ENCODE measurements around the gene TXLNB.
"Not testable (repeated sequence)": the region's sequence is repeated elsewhere in the genome, so short reads cannot be mapped to it uniquely, and the experiment has no call there.

The TXLNB gene

DNA sequence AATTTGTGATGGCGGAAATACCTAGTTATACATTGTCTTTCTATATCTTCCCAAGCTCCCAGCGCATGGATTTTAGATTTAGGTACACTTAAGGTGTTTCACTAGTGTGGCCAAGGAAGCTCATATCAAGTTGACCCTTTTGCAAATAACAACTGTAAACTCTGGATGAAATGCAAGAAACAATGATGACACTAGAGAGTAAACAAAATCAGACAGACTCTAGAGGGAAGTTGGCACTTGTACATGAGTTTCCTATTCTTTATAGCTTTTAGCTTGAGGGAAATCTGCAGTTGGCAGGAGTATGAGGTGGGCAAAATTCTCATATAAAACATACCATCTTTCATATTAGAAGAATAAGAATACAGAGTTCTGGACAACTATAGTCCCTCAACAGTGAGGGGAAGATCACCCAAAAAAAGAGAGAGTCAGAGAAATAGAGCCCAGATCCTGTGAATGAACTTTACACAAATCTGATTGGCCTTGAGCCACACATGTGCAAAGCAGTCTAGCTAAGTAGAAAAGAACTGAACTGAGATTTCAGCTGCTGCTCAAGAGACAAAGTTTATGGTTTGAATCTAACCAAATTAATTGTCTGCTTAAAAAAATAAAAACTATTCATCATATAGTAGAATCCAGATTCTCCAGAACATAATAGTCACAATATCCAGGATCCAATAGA, 26.1 kb downstream of the TXLNB start:
- DNase-seq, result no peak

DNA sequence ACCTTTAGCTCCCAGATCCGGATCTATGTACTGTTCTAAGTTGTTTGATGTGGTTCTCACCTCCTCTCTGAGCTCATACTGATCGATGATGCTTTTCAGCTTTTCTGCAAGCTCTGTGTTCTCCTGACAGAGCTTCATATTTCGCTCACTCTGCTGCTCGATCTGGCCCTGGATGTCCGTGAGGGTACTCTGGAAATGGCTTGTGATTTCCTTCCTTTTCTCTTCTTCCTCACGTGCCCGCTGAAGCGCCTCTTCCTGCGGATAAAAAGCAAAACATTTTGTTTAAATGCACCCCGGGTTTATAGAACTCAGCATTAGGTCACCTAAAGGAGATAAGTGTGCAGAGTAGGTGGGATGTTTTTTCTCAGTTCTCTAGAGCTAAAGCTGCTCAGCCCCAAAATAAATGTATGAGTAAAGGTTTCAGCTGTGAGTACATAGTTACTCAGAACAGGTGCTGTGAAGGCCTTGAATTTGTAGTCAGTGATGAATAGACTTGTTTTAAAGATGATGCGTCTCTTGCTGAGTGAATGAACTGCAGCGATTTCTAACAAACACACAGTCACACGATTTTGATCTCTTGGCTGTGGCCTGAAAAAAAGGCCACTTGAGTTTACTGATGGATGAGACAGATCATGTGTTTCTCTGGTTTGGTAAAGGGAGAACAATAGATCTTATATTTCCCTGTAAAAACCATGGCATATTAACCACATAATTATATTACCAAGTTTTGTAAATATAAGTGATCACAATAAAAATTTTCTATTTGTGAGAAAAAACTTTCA, 29.1 kb downstream of the TXLNB start:
- DNase-seq, result no peak

DNA sequence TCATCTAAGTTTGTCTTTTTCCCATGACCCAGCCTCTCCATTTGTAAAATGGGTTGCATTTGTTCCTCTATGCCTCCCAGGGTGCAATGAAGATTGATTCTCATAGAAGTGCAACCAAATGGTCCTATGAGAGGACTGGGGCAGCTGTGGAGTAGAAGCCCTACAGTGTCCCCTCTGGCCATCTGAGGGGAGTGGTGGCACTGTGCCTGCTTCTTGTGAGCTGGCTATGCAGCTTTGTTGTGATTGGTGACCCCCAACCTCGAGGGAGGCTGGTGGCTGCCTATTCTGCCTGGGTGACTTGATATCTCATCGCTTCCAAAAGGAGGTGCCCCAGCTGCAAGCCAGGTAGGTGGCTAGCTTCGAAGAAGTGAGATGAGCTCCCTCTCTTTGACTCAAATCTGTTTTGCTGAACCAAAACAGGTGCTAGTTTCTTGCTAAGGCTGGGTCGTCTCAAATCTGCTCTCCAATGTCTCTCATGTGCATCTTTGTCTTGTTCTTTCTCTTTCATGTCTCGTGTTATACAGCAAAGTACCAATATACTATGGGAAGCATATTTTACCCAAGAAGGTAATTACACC, 33.9 kb downstream of the TXLNB start:
- DNase-seq, result no peak

DNA sequence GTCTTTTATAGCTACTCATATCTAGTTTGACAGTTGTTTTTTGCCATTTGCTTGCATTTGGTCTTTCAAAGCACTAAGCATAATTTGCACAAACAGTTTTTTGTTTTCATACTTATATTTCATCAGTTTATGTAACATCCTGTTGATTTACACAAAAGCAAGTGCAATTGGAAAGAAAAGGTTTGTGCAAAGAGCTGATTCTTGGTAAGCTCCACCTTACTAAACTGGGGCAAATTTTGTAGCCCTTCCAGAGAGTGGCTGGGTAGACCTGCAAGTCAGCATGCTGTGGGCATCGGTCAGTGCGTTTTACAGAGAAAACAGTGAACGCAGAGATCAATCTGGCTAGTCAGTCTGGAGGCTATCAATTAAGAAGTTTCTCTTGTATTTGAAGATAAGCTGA, 34.5 kb downstream of the TXLNB start:
- no peak for DNase-seq

DNA sequence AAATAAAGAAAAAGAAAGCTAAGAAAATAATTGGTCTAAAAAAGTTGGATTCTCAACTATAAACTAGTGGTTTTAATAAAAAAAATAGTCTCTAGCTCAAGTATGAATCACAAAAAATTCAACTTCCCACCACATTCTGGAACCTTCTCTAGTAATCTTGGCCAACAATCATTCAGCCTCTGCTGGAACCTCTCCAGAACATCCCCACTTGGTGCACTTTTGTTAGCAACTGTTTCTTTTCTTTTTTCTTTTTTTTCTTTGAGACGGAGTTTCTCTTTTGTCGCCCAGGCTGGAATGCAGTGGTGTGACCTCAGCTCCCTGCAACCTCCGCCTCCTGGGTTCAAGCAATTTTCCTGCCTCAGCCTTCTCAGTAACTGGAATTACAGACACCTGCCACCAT, 35.7 kb downstream of the TXLNB start:
- no peak for DNase-seq

DNA sequence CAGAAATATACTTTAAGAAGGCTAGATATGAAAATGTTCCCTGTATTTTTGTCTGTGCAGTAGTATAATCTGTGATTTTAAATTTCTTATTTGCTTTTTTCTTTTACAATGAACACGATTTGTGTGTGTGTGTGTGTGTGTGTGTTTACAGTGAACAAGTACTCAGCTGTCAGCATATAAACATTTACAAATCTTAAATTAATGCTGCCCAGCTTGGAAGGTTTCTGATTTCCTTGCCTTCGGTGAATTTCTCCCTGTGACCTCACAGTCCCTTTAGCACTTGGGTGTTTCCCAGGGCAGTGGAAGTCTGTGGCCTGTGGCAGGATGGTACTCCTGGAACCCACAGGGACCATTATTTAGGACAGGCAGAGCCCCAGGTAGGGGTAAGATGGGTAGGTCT, 37.6 kb downstream of the TXLNB start:
- no peak for DNase-seq

DNA sequence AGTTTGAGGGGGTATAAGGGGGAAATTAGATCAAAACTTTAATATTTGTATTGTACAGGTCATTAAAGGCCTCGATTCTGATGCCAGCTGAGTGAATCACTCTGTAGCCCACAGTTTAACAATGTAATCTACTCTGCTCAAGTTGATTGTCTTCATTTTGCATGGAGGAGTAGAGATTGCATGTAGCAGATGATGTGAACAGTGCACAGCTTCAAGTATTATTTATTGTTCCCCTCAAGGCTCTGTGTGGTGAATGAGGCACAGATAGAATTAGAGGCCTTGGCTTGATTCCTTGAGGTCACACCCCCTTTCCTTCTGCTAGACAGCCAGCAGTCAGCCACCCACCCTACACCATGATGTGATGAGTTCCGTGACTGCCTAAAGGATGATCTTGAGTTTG, 38.1 kb downstream of the TXLNB start:
- DNase-seq, result no peak

DNA sequence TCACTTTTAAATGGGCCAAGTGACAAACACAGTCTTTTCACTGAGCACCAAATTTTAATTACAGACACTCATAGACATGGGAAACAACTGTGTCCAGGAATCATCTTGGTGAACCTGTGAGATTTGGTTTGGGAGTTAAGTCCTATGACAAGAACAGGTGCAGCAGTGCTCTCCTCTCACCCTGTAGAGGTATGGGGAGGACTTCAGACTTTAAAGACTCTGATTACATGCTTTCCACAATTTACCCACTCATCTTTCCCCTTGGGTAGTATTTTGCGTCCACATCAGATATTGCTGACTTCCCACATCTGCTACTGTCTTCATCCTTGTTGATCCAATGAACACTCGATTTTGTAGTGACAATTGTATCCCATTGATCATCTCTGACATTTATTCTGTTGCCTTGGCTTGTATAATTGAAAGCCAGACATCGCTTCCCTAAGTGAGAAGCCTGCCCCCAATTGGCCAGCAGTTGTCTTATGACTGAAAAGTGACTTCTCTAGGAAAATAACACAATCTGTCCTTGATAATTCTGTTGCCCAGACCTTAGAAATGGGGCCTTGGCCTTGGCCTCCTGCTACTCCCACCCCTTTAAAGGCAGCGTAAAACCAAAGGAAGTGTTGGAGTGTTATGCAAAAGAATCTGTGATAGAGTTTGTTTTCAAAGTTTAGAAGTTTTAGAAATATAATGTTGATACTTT, 40.0 kb downstream of the TXLNB start:
- no peak for DNase-seq

DNA sequence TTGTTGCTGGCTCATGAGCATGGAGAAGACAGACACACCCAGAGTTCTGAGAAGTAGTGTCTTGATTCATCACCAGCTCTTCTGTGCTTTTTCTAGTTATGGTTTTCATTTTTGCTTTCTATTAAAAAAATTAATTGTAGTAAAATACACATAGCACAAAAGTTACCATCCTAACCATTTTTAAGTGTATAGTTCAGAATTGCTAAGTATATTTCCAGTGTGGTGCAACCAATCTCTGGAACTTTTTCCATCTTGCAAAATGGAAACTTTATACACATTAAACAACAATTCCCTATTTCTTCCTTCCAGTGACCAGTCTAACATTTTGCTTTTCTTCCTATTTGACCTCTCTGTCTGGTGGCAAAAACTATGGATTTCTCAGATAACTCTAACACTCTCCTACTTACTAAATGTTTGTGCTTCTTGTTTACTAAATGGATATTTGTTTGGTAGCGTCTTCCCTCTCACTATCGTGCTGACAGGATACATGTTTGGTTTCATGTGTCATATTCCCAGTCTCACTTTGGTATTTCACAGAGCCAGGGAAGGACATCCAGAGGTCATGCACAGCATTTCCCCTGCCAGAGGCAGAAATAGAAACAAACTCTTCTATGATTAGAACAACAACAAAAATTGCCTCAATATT, 40.6 kb downstream of the TXLNB start:
- peak; percentile 67 for DNase-seq

DNA sequence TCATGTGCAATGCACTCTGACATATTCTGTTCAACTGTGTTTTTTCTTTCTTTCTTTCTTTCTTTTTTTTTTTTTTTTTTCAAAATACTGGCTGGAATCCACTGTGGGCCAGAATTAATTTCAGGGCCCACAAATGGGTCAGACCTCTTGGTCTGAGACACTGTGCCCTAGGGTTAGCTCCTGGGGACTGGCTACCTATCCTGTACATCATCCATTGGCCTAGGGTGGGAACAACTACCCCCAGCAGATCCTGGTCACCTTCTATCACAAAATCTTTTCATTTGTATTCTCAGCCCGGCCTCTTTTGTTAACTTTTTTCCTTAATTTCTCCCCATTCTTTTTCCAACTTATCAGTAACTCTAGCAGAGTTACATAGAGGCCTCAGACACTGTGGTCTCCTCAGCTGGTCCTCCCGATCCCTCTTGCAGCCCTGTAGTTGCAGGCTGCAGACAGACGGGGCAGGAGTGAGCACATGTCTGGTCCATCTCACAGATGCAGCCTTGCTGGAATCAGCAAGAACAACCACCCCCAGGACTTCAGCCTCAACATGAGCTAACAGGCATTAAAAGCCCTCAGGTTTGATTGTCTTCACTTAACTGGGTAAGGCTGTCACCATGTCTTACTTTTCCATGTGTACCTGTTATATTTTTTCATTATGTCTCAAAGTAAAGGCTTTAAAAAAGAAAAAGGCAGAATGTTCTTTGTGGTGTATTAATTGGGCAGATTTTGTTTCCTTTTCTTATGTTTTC, 41.3 kb downstream of the TXLNB start:
- peak; percentile 56 for DNase-seq

DNA sequence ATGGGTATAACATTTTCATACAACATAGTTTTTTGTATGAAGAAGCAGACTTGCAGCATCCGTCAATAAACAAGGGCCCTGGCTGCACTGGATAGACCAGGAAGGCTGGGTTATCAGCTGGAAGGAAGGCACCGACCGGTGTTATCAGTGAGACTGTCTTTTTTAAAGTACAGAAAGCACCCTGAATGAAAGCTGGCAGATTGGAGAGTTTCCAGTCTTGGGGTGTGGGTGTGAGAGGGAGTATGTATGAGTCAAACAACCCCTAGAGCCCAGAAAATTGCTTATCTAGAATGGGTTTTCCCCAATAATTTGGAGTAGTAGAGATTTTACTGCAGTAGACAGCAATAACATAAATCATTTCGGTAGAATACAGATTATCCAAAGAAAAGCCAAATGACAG, 42.4 kb downstream of the TXLNB start:
- peak; percentile 36 for DNase-seq

DNA sequence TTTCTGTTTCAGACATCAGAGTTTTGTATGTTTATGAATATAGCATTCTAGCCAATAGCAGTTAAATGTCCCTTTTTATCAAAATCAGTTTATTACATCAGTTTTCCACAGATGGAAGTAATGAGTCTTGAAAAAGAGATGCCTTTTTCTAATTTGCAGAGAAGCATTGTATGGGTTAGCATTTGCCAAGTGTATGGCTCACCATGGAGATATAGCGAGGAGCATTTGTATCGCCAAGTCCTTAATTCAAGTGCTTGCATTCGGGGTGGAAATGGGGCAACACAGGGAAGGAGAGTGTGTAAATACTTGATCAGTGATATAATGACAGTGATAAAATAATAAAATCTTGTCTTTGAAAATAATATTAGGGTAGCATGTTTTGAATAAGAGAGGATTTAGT, 42.9 kb downstream of the TXLNB start:
- no peak for DNase-seq

DNA sequence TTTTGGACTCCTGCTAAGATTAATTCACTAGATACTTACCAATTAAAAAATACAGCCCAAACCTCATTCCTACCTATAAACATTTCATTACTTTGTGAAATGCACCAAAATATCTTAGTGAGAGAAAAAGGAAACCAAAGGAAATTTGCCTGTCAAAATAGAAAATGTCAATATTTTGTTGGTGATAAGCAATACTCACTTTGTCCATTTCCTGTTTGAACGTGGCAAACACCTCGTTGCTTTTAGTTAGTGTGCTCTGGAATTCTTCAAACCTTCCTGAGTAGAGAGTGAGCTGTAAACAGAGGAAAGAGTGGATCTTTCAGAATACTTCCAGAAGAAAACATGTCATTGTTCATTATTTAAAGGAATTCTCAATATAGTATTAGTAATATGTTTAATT, 44.2 kb downstream of the TXLNB start:
- DNase-seq, result no peak

DNA sequence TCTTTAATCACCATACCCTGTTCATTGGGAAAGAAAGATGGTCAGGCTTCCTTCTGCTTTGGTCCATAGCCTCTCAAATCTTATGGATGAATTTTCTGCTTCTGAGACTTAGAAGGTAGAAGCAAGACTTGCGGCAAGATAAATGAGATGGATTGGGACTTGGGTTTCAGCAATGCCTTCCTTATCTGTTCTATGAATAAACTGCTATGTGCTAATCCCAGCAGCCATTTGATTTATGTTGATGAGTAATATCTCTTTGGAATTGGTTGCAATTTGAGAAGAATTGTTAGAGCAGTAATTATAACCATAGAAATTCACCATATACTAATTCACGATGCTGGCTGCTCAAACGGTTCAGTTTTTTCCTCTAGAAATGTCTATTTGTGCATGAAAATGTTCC, 48.3 kb downstream of the TXLNB start:
- no peak for DNase-seq

DNA sequence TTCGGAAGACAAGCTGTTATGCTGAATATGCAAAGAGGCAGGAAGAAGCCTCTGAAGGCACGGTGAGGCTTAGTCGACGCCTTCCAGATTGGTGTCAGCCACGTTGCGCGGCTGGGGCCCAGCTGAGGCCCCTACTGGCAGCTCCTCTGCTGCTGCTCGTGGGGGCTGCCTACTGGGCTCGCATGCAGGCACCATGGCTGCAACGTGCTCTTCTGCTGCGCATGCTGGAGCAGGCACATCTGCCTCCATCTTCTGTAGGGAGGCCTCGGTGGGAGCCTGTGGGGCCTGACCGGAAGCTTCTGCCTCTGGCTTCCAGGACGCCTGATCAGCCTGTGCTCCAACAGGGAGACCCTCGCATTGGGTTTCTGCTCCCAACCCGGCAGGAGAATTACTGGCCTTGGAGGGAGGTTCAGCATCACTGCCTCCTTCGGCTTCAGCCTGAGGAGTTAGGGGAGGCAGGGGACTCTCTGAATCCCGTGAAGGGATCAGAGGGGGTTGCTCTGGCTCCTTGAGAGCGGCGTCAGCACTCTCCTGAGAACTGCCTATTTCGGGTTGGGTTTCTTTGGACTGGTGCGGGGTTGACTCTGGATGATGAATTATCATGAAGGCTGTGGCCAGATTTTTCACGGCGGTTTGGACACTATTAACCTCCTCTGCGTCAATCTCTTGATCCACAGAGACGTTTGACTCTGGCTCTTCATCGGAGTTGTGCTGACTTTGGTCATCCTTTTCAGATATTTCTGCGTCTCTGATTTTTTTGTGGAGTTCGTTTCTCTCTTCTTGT, 49.1 kb downstream of the TXLNB start:
- no peak for DNase-seq

DNA sequence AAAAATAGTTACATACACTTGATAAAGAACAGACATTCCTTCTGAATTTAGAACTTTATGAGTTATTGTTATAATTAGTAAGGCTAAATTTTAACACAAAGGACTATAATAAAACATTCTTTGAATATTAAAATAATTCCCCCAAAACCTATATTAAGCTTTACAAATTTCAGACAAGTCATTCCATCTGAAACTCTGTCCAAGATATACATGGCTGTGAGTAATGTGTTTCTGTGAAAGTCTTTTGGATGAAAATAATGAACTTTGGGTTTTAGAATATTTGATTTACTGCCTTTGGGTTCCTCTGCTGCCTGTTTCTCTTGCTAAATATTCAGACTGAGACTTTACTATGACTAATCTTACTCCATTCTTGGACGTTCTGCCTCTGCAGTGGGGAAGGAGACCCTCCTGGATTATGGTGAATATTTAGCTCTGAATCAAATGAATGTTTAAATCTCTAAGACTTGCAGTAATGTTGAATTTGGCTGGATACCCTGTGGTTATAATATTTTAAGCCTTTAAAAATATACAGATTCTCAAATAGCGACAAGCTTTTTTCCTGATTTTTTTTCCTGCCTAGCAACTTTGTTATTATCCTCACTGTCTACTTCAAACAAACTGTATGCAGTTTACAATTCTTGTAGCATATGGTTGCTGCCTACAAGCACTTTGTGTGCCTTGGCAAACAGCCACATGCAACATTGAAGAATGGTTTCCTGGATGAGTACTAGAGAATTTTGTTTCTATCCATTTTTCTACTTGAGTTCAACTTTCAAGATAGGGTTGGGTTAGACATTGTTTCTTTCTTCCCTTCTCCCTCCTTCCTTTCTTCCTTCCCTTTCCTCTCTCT, 51.4 kb downstream of the TXLNB start:
- DNase-seq, result no peak

DNA sequence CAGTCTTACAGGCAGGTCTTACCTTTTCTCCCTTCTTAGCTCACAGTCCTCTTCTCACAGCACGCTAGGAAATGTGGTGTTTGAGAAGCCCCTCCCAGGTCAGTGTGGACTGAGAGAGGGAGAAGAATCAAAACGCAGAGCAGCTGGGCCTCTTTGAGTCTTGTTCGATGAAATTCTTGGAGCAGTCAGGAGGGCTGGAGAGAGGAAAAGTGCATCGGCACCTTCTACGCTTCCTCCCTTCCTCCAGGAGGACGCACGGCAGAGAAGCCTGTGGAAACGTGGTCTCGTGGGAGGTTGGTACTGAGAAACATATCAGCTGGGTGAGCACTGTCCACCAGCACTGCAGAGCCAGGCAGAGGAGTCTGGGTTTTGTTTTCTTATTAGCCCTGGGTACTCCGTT, 52.7 kb downstream of the TXLNB start:
- no peak for DNase-seq

DNA sequence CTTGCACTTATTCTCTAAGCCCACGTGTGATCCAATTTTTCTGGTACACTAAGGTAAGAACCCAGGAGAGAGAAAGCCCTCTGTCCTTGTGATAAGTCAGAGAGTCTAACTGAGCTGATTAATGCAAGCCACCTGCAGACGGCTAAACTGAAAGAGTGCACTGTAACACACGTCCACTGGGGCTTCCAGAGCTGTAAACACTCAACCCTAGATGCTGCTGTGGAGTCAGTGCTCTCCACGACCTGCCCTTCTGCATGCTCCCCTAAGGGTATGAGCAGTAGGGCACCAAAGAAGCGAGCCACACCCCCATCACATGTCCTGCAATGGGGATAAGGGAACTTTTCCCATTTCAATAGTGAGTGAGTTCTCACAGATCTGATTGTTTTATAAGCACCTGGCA, 55.7 kb downstream of the TXLNB start:
- DNase-seq, result no peak

DNA sequence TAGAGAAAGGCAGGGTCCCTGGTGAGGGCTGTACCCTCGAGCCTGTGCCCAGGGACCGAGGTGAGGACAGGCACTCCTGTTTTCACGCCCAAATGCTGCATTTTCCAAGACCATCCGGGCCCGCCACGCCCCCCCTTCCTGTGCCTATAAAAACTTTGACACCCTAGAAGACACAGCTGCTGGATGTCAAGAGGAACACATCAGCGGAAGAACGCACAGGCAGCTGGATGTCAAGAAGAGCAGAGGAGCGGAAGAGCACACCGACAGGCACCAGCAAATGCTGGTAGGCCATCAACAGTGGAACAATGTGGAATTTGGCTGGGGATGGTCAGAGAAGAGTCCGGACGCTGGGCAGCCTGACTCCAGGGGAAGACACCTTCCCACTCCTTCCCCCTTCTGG, 56.1 kb downstream of the TXLNB start:
- DNase-seq, result no peak

DNA sequence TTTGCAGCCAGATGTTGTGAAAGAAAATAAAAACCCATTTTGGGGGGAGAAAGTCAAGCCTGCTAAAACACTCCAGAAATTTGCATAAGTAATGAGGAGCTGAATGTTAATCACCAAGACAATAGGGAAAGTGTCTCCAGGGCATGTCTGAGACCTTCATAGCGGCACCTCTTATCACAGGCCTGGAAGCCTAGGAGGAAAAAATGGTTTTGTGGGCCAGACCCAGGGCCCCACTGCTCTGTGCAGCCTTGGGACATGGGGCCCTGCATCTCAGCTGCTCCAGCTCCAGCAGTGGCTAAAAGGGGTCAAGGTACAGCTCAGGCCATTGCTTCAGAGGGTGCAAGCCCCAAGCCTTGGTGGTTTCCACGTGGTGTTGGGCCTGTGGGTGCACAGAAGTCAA, 57.6 kb downstream of the TXLNB start:
- not testable (repeated sequence) for DNase-seq

DNA sequence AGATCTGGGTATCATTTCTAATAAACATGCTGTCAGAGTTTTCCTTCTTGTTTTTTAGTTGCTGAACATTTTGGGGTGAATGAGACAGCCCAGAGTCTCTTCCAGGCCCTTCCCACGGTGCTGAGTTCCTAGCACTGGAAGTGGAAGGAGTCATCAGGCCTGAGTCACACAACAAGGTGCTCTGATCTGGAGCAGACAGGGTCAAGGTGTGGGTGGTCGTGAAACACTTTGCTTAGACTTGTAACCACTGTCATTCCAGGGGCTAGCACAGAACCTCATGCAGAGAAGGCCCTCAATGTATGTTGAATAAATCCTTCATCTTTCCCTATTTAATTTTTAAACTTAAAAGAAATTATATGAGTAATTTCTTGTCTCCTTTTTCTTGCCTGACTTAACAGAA, 60.6 kb downstream of the TXLNB start:
- no peak for DNase-seq

Measured in suppressor macrophage treated with lipopolysaccharide for 4 hours (primary cell).